ENCODE measurements around the gene NACC2.

NACC2 gene

GRCh38 chr9:136129176-136129575 is 34.1 kb upstream of the NACC2 start:
- DNase-seq = no peak

- no peak for DNase-seq
Observed at GRCh38 chr9:136128436-136128835, 33.3 kb upstream of the NACC2 start.

- no peak for DNase-seq
Observed at GRCh38 chr9:136127313-136127712, 32.2 kb upstream of the NACC2 start.

GRCh38 chr9:136124976-136125692 is 30.0 kb upstream of the NACC2 start:
- no peak for DNase-seq

GRCh38 chr9:136122425-136123383 is 27.6 kb upstream of the NACC2 start:
- peak in 49 of 56 donors; percentile 18 to 83 (median 55) for DNase-seq

GRCh38 chr9:136121801-136122200 is 26.7 kb upstream of the NACC2 start:
- no peak for DNase-seq

GRCh38 chr9:136120438-136120844 is 25.4 kb upstream of the NACC2 start:
- DNase-seq = no peak

- no peak for DNase-seq
Observed at GRCh38 chr9:136119883-136120393, 24.8 kb upstream of the NACC2 start.

- peak in 2 of 56 donors; percentile 54 to 70 for DNase-seq
Observed at GRCh38 chr9:136119061-136119882, 24.2 kb upstream of the NACC2 start.

- peak; percentile 33 to 95 (median 88) for DNase-seq
Observed at GRCh38 chr9:136118320-136119060, 23.4 kb upstream of the NACC2 start, which contains the start of gene TMEM250. TSS of gene TMEM250 (minus strand) at chr9:136118875. CDS start at chr9:136116900, 1,975 bp downstream.

- peak in 1 of 56 donors; percentile 58 for DNase-seq
Observed at GRCh38 chr9:136117916-136118319, 22.8 kb upstream of the NACC2 start.

GRCh38 chr9:136117291-136117915 is 22.3 kb upstream of the NACC2 start:
- no peak for DNase-seq

GRCh38 chr9:136116360-136117098 is 21.4 kb upstream of the NACC2 start:
- DNase-seq = no peak

GRCh38 chr9:136115641-136116359 is 20.7 kb upstream of the NACC2 start:
- no peak for DNase-seq

GRCh38 chr9:136115206-136115605 is 20.1 kb upstream of the NACC2 start:
- DNase-seq = no peak

- no peak for DNase-seq
Observed at GRCh38 chr9:136114610-136115009, 19.5 kb upstream of the NACC2 start.

- no peak for DNase-seq
Observed at GRCh38 chr9:136112541-136112940, 17.5 kb upstream of the NACC2 start.

- DNase-seq = no peak
Observed at GRCh38 chr9:136111910-136112309, 16.8 kb upstream of the NACC2 start.

Measured in amygdala (tissue), 56 donors.